Erythroblast (primary cell): ENCODE measurements around the gene PACS2.

ENCODE experiments used
- GATA1 ChIP-seq: IDR thresholded peaks from 2 replicates; pipeline ENCODE4 v1.6.1; 2011; ENCODE audit warnings: low read depth, mild to moderate bottlenecking, control low read depth, low read length, moderate library complexity
- POLR2A ChIP-seq: IDR thresholded peaks from 2 replicates; pipeline ENCODE4 v1.6.1; 2011; ENCODE audit warnings: mild to moderate bottlenecking, low read length

DNA sequence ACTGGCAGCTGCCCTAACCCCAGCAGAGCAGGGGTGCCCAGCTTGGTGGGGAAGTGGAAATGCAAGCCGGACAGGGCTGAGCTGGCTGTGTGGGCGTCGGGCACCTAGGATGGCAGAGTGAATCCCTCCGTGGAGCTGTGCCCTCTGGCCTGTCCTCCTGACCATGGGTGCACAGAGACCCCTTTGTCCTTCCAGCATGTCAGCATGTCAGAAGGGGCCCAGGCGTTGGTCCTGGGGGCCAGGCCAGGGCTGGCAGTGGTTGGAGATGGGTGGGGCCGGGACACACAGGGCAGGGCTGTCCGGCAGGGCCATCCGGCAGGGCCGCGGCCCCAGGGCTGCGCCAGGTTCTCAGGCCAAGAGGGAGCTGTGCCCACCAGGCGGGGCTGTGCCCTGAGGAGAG, 75.0 kb downstream of the PACS2 start:
- TF ChIP-seq POLR2A (no peak), GATA1 (no peak)
